HPDE6-E6E7 (cell line): ENCODE results near the gene DOCK3.
"Not testable (repeated sequence)": the region's sequence is repeated elsewhere in the genome, so short reads cannot be mapped to it uniquely, and the experiment has no call there.

Source experiments
- DNase-seq: peaks from one replicate; pipeline ENCODE4 v3.0.0; 2011; ENCODE audit warnings: missing footprints; ENCODE audit errors: extremely low spot score

Gene DOCK3

GRCh38 chr3:51368276-51368675, 693.5 kb downstream of the DOCK3 start:
- not testable (repeated sequence) for DNase-seq

- no peak for DNase-seq
Measured at GRCh38 chr3:51371943-51372557, 697.3 kb downstream of the DOCK3 start.

GRCh38 chr3:51373658-51374421, 699.1 kb downstream of the DOCK3 start:
- DNase-seq: no peak

GRCh38 chr3:51374456-51374855, 699.7 kb downstream of the DOCK3 start:
- DNase-seq: no peak

- DNase-seq: no peak
Measured at GRCh38 chr3:51375136-51375535, 700.4 kb downstream of the DOCK3 start.

GRCh38 chr3:51375571-51375970, 700.8 kb downstream of the DOCK3 start:
- DNase-seq: no peak

- DNase-seq: no peak
Measured at GRCh38 chr3:51378065-51378464, 703.3 kb downstream of the DOCK3 start.

GRCh38 chr3:51378726-51379125, 704.0 kb downstream of the DOCK3 start:
- no peak for DNase-seq

- DNase-seq: no peak
Measured at GRCh38 chr3:51379301-51379700, 704.6 kb downstream of the DOCK3 start.

GRCh38 chr3:51379746-51380455, 705.2 kb downstream of the DOCK3 start:
- no peak for DNase-seq

- DNase-seq: no peak
Measured at GRCh38 chr3:51380601-51381332, 706.0 kb downstream of the DOCK3 start.

GRCh38 chr3:51381333-51381705, 706.6 kb downstream of the DOCK3 start:
- DNase-seq: no peak

- no peak for DNase-seq
Measured at GRCh38 chr3:51382076-51382745, 707.5 kb downstream of the DOCK3 start.

GRCh38 chr3:51382947-51383578, 708.3 kb downstream of the DOCK3 start:
- DNase-seq: no peak

GRCh38 chr3:51384055-51384725, 709.5 kb downstream of the DOCK3 start:
- no peak for DNase-seq

GRCh38 chr3:51384726-51385473, 710.2 kb downstream of the DOCK3 start, which contains the start of gene MANF:
Gene MANF (plus strand): TSS chr3:51385291. CDS start chr3:51385343, 52 bp downstream.
- DNase-seq: peak; percentile 89

- no peak for DNase-seq
Measured at GRCh38 chr3:51385621-51386091, 710.9 kb downstream of the DOCK3 start.

GRCh38 chr3:51386159-51386851, 711.6 kb downstream of the DOCK3 start:
- no peak for DNase-seq

GRCh38 chr3:51386852-51387229, 712.1 kb downstream of the DOCK3 start:
- no peak for DNase-seq
